Measurements from ENCODE around the gene ZNF700. TPM values are rescaled to one million over a fixed set of nuclear protein-coding genes. Genes with fewer than 3 reads are reported as not detected.
"Not testable (repeated sequence)": the region's sequence is repeated elsewhere in the genome, so short reads cannot be mapped to it uniquely, and the experiment has no call there.

The ZNF700 gene
- total RNA-seq, 1 donor from 2014 or later: 4.4 TPM

DNA sequence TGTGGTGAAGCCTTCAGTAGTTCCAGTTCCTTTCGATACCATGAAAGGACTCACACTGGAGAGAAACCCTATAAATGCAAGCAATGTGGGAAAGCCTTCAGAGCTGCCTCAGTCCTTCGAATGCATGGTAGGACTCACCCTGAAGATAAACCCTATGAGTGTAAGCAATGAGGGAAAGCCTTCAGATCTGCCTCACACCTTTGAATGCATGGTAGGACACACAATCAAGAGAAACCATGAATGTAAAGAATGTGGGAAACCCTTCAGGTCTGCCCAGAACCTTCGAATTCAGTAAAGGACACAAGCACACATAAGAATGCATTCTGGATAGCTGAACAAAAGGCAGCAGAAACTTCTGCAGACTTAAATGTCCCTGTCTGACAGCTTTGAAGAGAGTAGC is 19.0 kb upstream of the ZNF700 start:
- intact Hi-C loops (cut with DNase I): no loop called here
- Histone ChIP-seq H3K4me1 (no peaks in the 10 kb centered on the region), H3K27me3 (no peaks in the 10 kb centered on the region), H3K36me3 (peaks cover 40 to 48% of the 10 kb centered on the region in 2 donors), H3K9me3 (peaks cover 86 to 96% of the 10 kb centered on the region in 2 donors), H3K27ac (no peak overlapping the region), H3K4me3 (no peak overlapping the region)
- TF ChIP-seq, protein P1, sequence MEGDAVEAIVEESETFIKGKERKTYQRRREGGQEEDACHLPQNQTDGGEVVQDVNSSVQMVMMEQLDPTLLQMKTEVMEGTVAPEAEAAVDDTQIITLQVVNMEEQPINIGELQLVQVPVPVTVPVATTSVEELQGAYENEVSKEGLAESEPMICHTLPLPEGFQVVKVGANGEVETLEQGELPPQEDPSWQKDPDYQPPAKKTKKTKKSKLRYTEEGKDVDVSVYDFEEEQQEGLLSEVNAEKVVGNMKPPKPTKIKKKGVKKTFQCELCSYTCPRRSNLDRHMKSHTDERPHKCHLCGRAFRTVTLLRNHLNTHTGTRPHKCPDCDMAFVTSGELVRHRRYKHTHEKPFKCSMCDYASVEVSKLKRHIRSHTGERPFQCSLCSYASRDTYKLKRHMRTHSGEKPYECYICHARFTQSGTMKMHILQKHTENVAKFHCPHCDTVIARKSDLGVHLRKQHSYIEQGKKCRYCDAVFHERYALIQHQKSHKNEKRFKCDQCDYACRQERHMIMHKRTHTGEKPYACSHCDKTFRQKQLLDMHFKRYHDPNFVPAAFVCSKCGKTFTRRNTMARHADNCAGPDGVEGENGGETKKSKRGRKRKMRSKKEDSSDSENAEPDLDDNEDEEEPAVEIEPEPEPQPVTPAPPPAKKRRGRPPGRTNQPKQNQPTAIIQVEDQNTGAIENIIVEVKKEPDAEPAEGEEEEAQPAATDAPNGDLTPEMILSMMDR (IDR thresholded peaks at IDR 0.05): no peak
- no peak for DNase-seq (ENCODE audit: low spot score in 2 of 2)

DNA sequence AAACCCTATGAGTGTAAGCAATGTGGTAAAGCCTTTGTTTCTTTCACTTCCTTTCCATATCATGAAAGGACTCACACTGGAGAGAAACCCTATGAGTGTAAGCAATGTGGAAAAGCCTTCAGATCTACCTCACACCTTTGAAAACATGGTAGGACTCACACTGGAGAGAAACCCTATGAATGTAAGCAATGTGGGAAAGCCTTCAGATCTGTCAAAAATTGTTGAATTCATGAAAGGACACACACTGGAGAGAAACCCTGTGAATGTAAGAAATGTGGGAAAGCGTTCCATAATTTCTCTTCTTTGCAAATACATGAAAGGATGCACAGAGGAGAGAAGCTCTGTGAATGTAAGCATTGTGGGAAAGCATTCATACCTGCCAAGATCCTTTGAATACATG is 13.0 kb upstream of the ZNF700 start:
- peaks cover 72 to 81% of the 10 kb centered on the region in 2 donors for H3K9me3 ChIP-seq
- intact Hi-C loops (cut with DNase I); DNase-seq (ENCODE audit: low spot score in 2 of 2); H3K4me3 ChIP-seq; H3K4me1 ChIP-seq; H3K36me3 ChIP-seq; H3K27ac ChIP-seq; H3K27me3 ChIP-seq: not testable (repeated sequence)

DNA sequence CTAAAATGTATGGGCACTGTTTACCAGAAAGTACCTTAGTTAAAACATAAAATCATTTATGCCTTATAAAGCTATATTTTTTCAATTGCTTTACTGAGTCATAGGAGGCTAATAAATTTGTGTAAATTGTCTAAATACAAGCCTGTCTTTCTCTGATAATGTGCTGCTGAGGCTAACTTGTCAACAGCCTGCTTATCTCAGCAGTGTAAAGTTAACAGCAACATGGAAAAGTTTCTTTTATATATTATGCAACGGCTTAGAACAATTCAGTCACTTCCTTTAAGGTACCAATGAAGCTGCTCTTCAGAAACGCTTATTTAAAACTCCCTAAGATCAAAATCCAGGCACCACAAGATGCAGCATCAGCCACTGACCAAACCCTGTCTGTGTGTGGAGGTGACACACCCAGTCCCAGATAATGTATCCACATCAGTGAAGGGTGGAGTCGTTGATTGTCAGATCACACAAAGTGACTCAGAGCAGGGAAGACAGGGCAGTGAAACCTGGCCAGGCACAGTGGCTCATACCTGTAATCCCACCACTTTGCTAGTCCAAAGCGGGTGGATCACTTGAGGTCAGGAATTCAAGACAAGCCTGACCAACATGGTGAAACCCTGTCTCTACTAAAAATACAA is 10.4 kb upstream of the ZNF700 start:
- H3K27ac ChIP-seq; H3K4me3 ChIP-seq; H3K4me1 ChIP-seq; H3K27me3 ChIP-seq; H3K36me3 ChIP-seq; intact Hi-C loops (cut with DNase I); DNase-seq (ENCODE audit: low spot score in 2 of 2): not testable (repeated sequence)
- H3K9me3 ChIP-seq: peaks cover 46 to 58% of the 10 kb centered on the region in 2 donors

DNA sequence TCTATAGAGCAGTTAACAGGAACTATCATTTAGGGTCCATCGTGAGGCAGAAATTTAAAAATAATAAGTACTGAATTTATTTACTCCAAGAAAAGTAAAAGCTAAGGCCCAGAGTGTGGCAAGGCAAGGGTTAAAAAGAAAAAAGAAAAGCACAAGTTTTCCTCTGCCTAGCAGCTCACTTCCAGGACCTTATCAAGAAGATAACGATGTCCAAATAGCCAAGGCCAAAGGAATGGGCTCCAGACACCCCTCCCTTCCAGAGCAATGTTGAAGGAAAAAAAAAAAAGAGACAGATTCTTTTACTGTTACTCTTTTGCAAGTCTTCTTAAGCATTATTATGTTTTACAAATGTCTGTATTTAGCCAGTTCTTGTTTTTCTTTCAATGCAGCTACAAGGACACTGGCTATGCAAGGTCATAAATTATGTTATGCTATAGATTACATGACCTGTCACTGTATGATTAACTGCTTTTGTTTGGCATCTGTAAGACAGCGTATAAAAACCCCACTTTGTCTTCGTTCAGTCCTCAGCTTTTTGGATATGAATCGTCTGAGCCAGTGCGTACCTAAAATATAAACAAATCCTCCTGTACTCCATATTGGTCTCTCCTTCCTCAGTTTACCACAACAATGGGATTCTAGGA is 2.9 kb upstream of the ZNF700 start:
- no peak for DNase-seq (ENCODE audit: low spot score in 2 of 2)
- peaks cover 3 to 10% of the 10 kb centered on the region in 2 donors for H3K4me1 ChIP-seq
- intact Hi-C loops (cut with DNase I): no loop called here
- H3K36me3 ChIP-seq: no peaks in the 10 kb centered on the region
- TF ChIP-seq, protein P1 (IDR thresholded peaks at IDR 0.05): no peak
- H3K27ac ChIP-seq: no peak overlapping the region
- peaks cover 0 to 3% of the 10 kb centered on the region in 2 donors for H3K9me3 ChIP-seq
- H3K27me3 ChIP-seq: no peaks in the 10 kb centered on the region
- no peak overlapping the region for H3K4me3 ChIP-seq

DNA sequence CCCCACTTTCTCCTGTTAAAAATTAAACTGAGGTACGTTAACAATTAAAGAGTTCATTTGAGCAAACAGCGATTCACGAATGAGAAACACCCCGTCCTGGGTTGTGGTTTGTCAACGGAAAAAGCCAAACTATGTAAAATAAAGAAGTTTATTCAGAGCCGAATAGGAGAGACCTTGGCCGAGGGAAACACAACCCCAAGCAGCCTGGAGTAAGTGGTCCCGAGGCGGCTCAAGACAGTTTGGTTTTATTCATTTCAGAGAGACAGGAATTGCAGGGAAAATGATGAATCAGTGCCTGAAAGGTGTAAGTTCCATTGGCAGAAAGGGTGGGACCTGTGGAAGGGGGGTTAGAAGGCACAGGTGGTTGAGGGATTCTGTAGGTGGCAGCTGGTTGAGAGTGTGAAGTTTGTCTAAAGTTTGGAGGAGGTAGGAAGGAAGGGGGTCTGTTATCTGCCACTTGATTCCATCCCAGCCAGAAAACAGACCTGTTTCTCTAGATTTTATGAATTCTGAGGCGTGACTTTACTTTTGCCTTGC is 812 bp downstream of the ZNF700 start:
- H3K9me3 ChIP-seq; H3K4me1 ChIP-seq; H3K27me3 ChIP-seq; H3K36me3 ChIP-seq; DNase-seq (ENCODE audit: low spot score in 2 of 2): not testable (repeated sequence)
- H3K4me3 ChIP-seq: peak overlapping the region; percentile 84 to 88
- intact Hi-C loops (cut with DNase I): loop anchor here (1.0 to 5.0 kb wide), 5 partner anchors 39 to 127 kb away; partner anchors contain the start of genes ZNF433, ZNF491 and ZNF69
- H3K27ac ChIP-seq: peak overlapping the region; percentile 92 to 93

DNA sequence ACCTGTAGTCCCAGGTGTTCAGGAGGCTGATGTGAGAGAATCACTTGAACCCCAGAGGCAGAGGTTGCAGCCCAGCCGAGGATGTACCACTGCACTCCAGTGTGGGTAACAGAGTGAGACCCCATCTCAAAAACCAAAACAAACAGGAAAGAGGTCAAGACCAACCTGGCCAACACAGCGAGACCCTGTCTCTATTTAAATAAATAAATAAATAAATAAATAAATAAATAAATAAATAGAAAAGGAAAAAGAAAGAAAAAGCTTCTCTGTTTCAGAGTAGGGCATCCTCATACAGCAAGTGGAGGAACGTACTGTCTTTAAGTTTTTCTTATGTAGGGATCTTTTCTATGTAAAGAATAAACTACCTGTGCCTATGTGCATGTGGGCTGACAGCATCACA is 2.3 kb downstream of the ZNF700 start:
- intact Hi-C loops (cut with DNase I): loop anchor here (5.0 kb wide), 1 partner anchor 110 kb away; the partner anchor contains the start of gene ZNF433
- TF ChIP-seq, protein P1 (IDR thresholded peaks at IDR 0.05): no peak
- H3K4me3 ChIP-seq: no peak overlapping the region
- DNase-seq (ENCODE audit: low spot score in 2 of 2): no peak
- peaks cover 3 to 10% of the 10 kb centered on the region in 2 donors for H3K4me1 ChIP-seq
- H3K9me3 ChIP-seq: peaks cover 0 to 10% of the 10 kb centered on the region in 2 donors
- peaks cover 0 to 3% of the 10 kb centered on the region in 2 donors for H3K36me3 ChIP-seq
- no peak overlapping the region for H3K27ac ChIP-seq
- H3K27me3 ChIP-seq: no peaks in the 10 kb centered on the region

DNA sequence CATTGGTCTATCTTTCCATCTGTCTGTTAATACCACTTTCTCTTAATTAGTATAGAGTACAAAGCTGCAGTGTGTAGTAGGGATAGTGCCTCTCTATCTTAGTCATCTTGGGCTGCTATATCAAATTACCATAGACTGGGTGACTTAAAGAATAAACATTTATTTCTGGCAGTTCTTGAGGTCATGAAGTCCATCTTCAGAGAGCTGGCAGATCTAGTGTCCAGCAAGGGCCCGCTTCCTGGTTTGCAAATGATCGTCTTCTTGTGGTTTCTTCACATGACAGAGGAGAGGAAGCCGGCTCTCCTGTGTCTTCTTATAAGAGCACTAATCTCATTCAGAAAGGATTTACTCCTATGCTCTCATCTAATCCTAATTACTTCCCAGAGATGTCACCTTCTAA is 6.1 kb downstream of the ZNF700 start:
- Histone ChIP-seq H3K27ac (no peak overlapping the region), H3K27me3 (no peaks in the 10 kb centered on the region), H3K4me1 (peaks cover 0 to 4% of the 10 kb centered on the region in 2 donors), H3K9me3 (peaks cover 13 to 41% of the 10 kb centered on the region in 2 donors), H3K4me3 (no peak overlapping the region), H3K36me3 (peaks cover 3 to 4% of the 10 kb centered on the region in 2 donors)
- intact Hi-C loops (cut with DNase I): no loop called here
- TF ChIP-seq, protein P1 (IDR thresholded peaks at IDR 0.05): no peak
- DNase-seq (ENCODE audit: low spot score in 2 of 2): no peak
